ENCODE data around the gene IRGC.

Gene IRGC

DNA sequence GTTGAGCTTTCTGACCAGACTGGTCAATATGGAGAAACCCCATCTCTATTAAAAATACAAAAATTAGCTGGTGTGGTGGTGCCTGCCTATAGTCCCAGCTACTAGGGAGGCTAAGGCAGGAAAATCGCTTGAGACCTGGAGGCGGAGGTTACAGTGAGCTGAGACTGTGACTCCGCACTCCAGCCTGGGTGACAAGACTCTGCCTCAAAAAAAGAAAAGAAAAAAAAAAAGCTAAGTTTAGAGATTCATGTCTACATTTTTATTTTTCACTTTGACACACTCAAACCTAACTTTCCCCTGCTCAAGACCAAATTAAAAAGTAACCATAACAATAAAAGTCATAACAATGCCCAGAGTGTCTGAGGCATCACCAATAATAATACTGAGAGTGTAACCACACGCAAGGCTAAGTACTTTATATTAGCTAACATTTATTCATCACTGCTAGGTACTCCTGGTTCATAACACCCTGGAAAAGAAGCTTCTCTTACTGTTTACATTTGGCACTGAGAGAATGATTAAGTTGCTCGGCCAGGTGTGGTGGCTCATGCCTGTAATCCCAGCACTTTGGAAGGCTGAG lies 5.7 kb downstream of the IRGC start:
- TF ChIP-seq, protein P1, sequence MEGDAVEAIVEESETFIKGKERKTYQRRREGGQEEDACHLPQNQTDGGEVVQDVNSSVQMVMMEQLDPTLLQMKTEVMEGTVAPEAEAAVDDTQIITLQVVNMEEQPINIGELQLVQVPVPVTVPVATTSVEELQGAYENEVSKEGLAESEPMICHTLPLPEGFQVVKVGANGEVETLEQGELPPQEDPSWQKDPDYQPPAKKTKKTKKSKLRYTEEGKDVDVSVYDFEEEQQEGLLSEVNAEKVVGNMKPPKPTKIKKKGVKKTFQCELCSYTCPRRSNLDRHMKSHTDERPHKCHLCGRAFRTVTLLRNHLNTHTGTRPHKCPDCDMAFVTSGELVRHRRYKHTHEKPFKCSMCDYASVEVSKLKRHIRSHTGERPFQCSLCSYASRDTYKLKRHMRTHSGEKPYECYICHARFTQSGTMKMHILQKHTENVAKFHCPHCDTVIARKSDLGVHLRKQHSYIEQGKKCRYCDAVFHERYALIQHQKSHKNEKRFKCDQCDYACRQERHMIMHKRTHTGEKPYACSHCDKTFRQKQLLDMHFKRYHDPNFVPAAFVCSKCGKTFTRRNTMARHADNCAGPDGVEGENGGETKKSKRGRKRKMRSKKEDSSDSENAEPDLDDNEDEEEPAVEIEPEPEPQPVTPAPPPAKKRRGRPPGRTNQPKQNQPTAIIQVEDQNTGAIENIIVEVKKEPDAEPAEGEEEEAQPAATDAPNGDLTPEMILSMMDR (IDR thresholded peaks at IDR 0.05; ENCODE audit: borderline replicate concordance, insufficient read depth, low read depth, low read length) = no peak
- no peak overlapping the region for H3K4me3 ChIP-seq (ENCODE audit: low read depth, low read length)

DNA sequence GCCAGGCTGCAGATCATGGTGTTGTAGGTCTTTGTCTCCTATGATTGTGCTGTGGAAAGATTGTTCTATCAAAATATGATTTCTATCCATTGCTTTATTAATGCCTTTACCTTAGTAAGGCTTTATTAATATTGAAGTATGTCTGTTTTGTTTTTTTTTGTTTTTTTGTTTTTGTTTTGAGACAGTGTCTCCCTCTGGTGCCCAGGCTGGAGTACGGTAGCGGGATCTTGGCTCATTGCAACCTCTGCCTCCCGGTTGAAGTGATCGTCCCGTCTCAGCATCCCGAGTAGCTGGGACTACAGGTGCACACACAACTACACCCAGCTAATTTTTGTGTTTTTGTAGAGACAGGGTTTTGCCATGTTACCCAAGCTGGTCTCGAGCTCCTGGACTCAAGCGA lies 7.7 kb downstream of the IRGC start:
- H3K4me3 ChIP-seq (ENCODE audit: low read depth, low read length) = no peak overlapping the region
- TF ChIP-seq, protein P1 (IDR thresholded peaks at IDR 0.05; ENCODE audit: borderline replicate concordance, insufficient read depth, low read depth, low read length) = no peak

DNA sequence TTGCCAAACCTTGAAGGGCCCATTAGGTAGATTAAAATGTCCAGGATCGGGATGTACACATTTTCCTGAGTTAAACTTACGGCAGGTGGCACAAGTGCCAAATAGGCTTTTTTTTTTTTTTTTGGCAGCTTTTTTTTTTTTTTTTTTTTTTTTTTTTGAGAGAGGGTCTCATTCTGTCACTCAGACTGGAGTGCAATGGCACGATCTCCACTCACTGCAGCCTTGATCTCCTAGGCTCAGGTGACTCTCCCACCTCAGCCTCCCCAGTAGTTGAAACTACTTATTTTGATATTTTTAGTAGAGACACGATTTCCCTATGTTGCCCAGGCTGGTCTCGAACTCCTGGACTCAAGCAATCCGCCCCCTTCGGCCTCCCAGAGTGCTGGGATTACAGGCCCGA lies 9.0 kb downstream of the IRGC start:
- H3K4me3 ChIP-seq (ENCODE audit: low read depth, low read length) = no peak overlapping the region
- TF ChIP-seq, protein P1 (IDR thresholded peaks at IDR 0.05; ENCODE audit: borderline replicate concordance, insufficient read depth, low read depth, low read length) = no peak

DNA sequence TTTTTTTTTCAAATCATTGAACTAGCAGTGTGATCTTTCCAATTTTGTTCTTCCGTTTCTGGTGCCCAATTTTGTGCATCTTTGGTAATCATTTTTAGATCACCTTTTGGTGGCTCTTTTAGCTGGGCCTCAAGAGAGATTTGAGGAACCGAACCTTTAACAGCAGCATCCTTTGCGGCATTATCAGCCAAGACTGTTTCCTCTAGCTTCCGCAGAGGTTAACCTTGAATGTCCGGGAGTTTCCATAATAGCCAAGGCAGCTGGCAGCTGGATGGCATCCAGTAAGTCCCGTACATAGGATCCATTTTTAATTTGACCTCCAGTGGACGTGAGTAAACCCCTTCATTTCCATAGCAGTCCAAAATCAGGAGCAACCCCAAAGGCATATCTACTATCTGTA lies 9.6 kb downstream of the IRGC start:
- H3K4me3 ChIP-seq (ENCODE audit: low read depth, low read length) = no peak overlapping the region
- TF ChIP-seq, protein P1 (IDR thresholded peaks at IDR 0.05; ENCODE audit: borderline replicate concordance, insufficient read depth, low read depth, low read length) = no peak

DNA sequence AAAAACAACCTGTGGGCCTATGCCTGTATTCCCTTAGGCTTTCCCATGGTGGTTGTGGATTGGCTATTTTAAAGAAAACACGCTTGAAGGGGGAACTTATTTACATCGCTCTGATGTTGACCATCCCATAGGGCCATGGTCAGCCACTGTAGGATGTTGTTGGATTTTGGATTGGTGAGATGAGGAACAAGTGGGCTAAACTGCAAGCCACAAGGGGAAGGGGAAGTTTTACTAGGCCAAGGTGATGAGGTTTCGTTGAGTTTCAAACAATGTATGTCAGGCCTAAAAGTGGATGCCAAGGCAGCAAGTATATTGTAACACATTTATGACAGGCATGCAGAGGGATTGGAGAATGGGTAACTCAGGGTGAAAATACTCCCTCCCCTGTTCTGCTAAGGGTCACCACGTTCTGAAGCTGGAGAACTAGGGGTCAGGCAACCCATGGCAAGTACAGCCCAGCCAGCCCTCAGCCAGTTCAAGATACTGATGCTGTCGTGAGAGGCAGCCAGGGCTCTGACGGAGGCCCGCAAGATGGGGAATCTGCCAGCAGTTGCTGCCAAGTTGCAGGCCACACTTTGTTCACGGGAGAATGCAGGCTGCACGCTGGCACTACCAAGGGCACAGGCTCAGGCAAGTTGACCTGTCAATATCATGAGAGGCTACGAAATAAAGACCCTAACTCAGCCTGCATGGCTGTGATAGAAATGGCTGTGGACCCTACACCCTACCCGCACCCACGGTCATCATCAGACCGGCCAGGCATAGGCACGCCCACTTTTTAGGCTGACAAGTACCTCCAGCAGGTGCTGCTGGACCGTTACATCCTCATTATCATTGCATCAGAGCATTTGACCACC lies 11.1 kb downstream of the IRGC start:
- no peak overlapping the region for H3K4me3 ChIP-seq (ENCODE audit: low read depth, low read length)
- TF ChIP-seq, protein P1 (IDR thresholded peaks at IDR 0.05; ENCODE audit: borderline replicate concordance, insufficient read depth, low read depth, low read length) = no peak

DNA sequence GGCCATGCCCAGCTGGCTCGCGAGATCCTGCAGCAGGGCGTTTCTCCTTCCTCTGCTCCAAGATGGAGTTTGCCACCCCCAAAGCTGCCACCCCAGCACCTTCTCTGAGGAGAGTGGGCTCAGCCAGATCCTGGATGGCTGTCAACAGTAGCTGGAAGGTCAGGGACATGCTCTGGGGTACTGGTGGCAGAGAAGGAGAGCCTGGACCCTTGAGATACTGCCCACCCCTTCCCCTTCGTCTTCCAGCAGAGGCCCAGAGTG lies 11.6 kb downstream of the IRGC start:
- TF ChIP-seq, protein P1 (IDR thresholded peaks at IDR 0.05; ENCODE audit: borderline replicate concordance, insufficient read depth, low read depth, low read length) = no peak
- no peak overlapping the region for H3K4me3 ChIP-seq (ENCODE audit: low read depth, low read length)

DNA sequence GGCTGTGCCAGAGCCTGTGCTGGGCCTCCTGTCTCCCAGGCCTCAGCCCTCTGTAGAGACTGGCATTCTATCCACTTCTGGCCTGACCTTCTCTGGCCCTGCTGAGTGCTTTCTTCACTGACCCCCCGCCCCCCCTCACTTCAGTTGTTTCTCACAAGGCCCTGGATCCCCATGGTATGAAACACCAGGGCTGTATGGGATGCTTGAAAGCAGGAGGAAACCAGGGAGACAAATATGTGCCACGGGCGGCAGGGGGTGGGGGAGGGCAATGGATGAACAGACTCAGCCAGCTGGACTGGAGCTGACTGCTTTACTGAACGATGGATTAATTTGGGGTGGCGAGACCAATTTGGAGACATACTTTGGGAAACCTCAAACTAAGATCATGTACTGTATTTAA lies 14.0 kb downstream of the IRGC start:
- H3K4me3 ChIP-seq (ENCODE audit: low read depth, low read length) = no peak overlapping the region
- TF ChIP-seq, protein P1 (IDR thresholded peaks at IDR 0.05; ENCODE audit: borderline replicate concordance, insufficient read depth, low read depth, low read length) = no peak
